ENCODE measurements around the gene ABTB1. TPM values are rescaled to one million over a fixed set of nuclear protein-coding genes. Genes with fewer than 3 reads are reported as not detected.
A peak's percentile ranks its signal among the peaks of the same experiment; 100 is the strongest.
"Not testable (repeated sequence)": the region's sequence is repeated elsewhere in the genome, so short reads cannot be mapped to it uniquely, and the experiment has no call there.

Gene ABTB1
- total RNA-seq, 1 experiment from 2014 or later = 6.6 TPM

DNA sequence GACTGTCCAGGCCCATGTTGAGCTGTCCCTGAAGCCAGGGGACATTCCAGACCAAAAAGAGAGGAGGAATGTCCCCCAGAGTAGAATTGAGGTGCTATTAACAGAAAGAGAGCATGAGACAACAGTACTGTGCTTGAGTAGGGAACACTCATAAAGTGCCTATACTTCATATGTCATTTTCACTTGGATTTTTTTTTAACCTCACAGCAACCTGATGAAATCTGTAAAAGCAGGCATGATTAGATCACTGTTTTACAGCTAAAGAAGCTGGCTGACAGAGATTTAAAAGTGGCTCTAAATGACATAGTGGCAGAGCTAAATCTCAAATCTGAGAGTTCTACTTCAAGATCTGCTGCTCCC is 24.9 kb upstream of the ABTB1 start:
- DNase-seq (ENCODE audit: low read depth) = no peak

DNA sequence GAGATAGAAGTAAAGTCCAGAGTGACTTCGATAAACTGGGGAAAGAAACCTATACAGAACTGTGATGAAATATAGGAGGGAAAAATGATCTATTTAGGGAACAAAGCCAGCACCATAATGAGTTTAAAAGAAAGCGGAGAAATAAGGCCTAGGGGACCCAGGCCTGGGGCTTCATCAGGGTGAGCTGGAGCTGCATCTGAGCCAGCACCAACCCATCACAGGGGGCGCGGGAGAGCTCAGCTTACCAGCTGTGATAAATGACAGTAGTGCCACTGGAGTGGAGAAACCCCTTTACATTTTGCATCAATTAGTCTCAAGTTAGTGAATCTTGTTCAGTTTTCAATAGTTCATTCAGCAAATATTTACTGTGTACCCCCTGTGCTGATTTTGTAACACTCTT is 22.5 kb upstream of the ABTB1 start:
- DNase-seq (ENCODE audit: low read depth) = no peak

DNA sequence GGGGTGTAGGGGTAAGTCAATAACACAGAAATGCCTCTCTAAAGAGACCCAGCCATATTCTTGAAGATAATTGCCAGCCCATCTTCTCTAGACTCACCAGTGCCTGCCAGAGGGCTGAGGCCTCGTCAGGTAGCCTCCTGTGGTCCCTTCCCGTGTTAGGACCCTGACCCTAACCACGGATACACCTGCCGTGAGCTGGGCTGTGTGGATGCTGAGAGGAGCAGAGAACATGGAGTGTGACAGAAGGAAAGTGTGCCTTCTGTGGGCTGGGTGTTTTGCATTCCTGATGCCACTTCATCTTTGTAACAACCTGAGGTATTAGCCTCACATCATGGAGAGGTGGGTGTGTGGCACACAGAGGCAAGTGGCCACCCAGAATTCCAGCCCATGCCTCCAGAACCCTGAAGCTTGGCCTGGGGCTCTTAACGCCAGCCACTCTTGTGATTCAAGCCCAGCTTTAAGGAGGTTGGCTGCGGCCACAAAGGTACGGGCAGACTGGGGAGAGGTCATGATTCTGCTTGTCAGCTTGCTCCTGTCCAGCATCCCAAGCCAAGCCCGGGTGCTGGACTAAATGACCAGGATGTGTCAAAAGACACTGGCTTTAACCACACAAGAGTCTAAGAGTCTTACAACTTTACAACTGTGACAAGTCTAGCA is 21.1 kb upstream of the ABTB1 start:
- DNase-seq (ENCODE audit: low read depth) = no peak

DNA sequence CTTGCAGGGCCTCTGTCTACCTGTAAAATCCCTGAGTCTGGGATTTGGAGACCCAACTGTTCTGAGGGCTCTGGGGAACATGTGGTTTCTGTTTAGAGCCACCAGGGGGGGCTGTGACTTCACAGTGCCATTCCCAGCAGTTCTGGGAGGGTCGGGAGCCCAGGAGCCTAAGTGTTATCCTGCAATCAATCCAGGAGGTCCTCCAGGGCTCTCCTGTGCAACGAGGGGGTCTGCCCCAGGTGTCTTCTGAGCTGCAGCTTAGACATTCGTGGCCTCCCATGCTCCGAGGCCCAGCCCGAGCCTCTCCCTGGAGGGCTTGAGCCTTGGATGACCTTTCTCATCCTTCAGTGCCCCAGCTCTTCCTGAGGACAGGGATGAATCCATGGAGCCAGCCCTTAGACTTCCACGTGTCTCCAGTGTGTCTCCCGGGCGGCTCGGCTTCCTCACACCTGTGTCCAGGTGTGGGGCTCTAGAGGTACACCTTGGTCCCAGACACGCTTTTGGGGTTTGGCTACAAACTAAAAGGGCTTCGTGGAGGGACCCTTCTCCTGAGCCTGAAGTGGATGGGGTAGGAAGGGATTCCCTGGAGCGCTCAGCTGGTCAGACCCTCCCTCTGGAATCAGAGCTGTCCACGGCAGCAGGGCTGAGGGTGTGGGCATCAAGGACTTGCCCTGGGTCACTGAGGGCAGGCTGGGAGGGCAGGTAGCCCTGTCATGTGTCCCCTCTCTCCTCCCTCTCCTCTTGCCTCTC is 20.3 kb upstream of the ABTB1 start:
- peak; percentile 75 for DNase-seq (ENCODE audit: low read depth)

DNA sequence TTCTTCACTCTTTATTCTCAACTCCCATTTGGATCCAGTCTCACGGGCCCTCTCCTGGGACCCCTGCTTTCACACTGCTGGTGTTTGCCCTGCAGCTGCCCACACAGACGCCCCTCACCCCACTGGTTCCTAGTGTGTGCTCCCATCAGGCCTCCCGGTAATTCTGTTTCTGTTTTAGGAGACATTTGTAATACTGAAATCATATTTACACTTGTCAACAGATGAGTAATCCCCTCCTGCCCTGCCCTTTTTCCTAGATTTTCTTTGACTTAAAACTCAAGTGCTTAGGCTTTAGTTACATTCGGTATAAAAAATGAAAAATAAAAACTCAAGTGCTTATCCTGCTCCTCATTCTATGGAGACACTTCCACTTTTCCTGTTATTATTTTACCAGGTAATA is 18.4 kb upstream of the ABTB1 start:
- no peak for DNase-seq (ENCODE audit: low read depth)

DNA sequence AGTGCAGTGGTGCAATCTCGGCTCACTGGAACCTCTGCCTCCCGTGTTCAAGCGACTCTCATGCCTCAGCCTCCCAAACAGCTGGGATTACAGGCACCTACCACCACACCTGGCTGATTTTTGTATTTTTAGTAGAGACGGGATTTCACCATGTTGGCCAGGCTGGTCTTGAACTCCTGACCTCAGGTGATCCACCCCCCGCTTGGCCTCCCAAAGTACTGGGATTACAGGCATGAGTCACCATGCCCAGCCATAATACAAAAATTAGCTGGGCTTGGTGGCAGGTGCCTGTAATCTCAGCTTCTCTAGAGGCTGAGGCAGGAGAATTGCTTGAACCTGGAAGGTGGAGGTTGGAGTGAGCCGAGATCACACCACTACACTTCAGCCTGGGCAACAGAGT is 17.8 kb upstream of the ABTB1 start:
- not testable (repeated sequence) for DNase-seq (ENCODE audit: low read depth)

DNA sequence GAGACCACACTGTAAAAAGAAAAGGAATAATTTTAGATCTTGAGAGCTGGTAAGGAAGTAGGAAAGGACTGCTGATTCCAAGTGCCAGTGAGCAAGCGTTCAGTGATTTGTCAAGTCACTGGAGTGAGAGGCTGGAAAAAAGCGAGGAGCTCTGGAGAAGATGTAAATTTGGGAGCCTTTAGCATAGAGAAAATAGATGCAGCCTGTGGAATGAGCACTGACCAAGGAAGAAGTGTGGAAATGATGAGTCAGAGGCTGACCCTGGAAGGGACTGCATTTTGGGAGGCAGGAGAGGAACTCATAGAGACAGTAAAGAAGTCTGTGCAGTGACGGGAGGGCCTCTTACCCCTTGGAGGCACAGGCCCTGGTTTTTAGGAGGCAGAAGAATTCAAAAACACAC is 17.1 kb upstream of the ABTB1 start:
- DNase-seq (ENCODE audit: low read depth) = peak; percentile 48

DNA sequence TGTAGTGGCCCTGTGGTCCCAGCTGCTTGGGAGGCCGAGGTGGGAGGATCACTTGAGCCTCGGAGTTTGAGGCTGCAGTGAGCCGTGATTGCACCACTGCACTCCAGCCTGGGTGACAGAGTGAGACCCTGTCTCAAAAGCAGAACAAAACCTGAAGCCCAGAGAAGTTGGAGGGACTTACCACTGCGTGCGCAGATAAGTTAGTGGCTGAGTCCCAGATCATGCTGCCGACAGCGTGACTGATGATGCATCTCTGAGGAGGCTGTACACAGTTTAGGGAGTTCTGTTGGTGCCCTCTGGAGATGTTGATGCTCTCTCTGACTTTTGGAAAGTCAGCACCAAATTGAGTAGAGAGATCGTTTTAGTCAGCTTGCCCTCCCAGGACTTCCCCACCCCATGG is 15.8 kb upstream of the ABTB1 start:
- no peak for DNase-seq (ENCODE audit: low read depth)

DNA sequence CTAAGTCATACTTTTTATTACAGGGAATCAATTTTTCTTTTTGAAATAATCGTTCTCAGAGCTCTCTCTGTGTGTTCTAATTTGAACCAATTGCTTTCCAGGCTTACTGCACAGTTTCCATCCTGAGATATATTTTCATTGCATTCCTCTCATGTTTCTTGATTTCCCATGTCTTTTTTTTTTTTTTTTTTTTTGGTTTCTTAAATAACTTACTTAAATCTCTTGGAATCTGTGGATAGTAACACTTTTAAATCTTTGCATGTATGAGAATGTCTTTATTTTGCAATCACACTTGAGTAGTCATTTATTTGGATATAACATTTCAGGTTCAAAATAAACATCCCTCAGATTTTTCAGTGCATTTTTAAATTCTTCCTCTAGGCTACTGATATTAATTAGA is 14.5 kb upstream of the ABTB1 start:
- DNase-seq (ENCODE audit: low read depth) = no peak

DNA sequence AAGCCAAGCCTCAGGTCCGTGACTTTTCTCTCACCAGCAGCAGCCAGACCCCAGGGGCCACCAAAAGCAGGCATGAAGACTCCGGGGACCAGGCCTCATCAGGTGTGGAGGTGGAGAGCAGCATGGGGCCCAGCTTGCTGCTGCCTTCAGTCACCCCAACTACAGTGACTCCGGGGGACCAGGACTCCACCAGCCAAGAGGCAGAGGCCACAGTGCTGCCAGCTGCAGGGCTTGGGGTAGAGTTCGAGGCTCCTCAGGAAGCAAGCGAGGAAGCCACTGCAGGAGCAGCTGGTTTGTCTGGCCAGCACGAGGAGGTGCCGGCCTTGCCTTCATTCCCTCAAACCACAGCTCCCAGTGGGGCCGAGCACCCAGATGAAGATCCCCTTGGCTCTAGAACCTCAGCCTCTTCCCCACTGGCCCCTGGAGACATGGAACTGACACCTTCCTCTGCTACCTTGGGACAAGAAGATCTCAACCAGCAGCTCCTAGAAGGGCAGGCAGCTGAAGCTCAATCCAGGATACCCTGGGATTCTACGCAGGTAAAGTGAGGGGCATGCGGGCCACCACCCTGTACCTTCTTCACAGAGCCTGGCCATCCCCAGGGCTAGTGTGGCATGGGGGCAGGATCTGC is 12.0 kb upstream of the ABTB1 start:
- no peak for DNase-seq (ENCODE audit: low read depth)

DNA sequence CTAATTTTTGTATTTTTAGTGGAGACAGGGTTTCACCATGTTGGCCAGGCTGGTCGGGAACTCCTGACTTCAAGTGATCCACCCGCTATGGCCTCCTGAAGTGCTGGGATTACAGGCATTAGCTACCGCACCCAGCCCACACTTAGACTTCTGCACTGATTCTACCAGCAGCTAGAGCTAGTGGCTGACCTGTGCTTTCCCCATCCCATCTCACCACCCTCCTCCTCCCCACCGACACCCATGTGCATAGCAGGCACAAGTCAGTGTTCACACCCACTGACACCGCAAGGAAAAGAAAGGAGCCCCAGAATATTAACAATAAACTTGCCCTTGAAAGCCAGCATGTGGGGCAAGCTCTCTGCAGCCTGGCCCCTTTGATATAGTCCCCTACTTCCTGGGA is 11.2 kb upstream of the ABTB1 start:
- DNase-seq (ENCODE audit: low read depth) = no peak

DNA sequence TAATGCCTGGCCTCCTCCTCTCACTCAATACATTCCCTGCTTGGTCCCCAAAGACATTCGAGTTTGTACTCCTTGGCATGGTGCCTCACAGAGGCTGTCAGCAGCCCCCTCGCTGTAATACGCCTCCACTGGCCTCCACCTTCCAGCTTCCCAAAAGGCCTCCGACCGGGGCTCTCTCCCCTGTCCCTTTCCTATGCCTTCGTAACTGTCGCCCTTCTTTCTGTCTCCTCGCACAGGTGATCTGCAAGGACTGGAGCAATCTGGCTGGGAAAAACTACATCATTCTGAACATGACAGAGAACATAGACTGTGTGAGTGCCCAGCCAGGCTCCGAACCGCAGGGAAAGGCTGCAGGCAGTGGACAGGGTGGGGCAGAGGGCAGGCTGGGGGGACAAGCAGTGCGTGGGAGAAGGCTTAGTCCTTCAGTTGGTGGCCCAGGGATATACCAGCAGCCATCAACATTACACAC is 10.7 kb upstream of the ABTB1 start:
- no peak for DNase-seq (ENCODE audit: low read depth)

DNA sequence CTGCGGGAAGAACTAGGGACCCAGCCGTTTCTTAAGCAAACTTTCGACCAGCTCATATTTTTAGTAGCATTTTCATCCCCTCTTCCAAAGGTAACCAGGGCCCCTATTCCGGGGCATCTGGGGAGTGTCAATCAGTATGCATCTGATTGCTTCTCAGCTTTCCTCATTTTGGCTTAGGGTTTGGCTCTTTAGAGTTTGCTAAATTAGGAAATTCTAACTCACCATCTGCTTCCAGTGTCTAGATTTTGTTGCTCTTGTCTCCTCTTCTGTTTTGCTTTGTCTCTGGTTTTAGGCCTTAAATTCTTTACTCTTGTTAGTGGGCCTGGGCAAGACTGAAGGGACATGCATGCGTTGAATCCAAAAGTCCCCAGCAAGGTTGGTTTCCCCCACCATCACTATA is 9.6 kb upstream of the ABTB1 start:
- no peak for DNase-seq (ENCODE audit: low read depth)

DNA sequence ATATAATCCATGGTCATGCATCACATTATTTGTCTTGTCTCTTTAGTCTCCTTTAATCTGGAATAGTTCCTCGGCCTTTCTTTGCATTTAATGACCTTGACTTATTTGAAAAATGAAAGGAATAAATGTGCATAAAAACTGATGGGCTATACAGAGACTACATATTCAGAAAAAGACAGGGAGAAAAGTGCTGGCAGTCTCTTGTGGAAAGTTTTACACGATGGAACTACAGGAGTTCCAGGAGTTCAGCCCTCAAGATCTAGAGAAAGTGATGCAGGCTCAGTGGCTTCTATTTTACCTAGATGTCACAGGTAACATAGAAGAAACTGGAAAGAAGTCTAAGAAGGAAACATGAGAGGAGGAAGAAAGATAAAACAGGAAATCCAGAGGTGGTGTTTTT is 7.6 kb upstream of the ABTB1 start:
- DNase-seq (ENCODE audit: low read depth) = no peak

DNA sequence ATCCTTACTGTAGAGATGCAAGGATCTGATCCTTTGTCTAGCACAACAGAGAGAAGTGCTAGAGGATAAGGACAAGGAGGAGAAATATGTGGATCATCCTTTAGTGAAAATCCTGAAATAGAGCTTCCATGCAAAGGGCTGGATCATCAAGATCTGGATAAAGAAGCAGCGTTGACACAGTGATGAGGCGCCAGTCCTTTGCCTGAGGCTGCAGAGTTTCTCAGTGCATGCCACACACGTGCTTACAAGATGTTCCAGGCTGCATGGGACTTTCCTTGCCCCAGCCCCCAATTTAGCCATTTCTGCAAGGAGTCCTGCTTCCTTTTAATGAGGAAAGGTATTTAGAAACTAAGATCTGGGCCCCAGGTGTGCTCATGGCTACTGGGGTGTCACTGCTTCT is 7.2 kb upstream of the ABTB1 start:
- no peak for DNase-seq (ENCODE audit: low read depth)

DNA sequence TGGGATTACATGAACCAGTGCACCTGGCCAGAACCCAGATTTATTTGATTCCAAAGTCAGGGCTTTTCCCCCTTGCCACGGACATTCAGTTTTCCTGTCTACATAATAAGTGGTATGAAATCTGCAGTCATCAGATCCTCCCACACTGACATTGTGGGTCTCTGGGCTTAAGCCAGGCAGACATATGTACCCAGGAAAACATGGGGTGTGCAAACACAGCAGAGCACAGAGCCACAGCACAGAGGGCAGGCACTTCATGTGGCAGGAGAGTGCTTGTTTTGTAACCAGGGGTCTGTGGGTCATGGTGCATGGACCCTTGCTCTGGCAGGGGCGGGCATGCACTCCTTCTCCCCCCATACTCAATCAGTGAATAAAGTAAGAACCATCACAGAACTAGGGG is 6.1 kb upstream of the ABTB1 start:
- DNase-seq (ENCODE audit: low read depth) = no peak

DNA sequence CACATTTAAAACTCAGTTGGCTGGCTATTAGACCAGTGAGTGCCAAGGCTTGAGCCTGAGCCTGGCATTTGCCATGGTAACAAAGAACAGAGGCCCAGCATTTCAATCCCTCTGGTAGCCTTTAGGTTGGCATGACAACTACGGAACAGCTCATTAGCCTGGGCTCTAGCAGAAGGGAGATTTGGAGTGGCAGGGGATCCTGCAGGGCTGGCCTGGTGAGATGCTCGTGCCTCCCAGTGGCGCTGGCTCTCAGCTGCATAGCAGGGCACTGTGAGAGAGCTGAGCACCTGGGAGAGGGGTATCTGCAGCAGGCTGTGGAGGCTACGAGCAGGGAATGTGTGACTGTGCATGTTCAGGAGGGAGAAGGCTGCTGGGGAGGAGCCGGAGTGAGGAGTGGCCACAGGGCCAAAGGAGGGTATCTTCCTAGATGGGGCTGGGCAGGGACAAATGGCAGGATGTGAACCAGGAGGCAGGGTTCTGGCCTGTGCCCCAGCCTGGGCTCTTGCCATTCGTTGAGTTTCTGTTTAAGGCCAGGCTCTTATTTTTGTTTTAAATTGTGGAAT is 5.6 kb upstream of the ABTB1 start:
- no peak for DNase-seq (ENCODE audit: low read depth)

DNA sequence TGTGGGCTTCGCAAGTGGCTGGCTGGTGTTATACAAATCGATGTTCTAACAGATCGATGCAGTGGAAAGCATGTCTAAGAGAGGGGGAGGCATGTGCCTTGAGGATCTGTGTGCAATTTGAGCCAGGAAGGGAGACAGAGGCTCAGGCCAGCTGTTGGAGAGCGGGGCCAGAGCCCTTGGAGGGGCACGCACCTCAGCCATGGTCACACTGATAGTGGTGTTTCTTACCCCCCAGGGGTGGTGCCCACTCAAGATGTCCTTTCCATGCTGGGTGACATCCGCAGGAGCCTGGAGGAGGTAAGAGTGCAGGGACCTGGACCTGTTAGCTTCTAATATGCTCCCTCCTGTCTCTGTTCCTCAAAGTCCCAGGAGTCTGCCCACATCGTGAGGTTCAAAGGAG is 3.8 kb upstream of the ABTB1 start:
- no peak for DNase-seq (ENCODE audit: low read depth)

DNA sequence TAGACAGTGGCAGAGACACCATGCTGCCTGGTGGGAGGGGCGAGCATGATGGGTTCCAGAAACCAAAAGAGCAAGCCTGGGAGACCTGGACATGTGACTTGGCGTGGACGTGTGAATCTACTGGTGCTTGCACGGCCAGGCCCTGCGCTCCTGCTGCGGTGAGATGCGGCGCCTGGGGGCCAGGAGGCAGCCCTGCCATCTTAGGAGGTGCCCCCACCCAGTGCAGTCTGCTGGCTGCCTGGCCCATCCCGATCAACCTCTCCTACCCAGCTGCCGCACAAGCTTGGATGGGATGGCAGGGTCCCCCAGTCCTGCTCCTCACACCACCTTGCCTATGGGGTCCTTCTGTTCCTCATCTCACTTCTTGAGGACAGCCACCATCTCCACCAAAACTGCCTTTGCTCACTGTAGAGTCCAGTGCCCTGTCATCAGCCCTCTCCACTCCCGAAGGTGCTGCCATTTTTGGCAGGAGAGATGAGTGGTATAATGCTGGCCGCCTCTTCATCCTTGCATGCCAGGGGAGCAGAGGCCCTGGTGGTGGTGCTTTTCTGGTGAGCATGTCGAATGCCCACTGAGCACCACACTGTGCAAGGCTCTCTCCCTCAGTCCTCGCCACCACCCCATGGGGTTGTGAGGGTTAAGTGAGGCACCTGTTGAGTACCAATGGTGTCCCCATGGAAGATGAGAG is 3.1 kb upstream of the ABTB1 start:
- no peak for DNase-seq (ENCODE audit: low read depth)

DNA sequence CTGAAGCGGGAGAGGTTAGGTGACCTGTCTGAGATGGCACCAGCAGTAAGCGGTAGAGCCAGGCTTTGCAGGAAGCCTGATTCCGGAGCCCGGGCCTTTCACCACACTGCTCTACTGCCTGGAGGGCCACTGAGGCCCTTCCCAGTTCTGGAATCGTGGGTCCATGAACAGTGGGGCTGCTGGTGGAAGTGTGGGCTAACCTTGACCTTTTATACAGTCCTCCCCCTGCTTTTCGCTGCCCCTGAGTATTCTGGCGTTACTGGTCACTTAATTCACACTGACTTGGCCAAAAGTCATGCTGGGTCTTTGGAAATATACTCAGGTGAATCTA is 2.6 kb upstream of the ABTB1 start:
- no peak for DNase-seq (ENCODE audit: low read depth)

DNA sequence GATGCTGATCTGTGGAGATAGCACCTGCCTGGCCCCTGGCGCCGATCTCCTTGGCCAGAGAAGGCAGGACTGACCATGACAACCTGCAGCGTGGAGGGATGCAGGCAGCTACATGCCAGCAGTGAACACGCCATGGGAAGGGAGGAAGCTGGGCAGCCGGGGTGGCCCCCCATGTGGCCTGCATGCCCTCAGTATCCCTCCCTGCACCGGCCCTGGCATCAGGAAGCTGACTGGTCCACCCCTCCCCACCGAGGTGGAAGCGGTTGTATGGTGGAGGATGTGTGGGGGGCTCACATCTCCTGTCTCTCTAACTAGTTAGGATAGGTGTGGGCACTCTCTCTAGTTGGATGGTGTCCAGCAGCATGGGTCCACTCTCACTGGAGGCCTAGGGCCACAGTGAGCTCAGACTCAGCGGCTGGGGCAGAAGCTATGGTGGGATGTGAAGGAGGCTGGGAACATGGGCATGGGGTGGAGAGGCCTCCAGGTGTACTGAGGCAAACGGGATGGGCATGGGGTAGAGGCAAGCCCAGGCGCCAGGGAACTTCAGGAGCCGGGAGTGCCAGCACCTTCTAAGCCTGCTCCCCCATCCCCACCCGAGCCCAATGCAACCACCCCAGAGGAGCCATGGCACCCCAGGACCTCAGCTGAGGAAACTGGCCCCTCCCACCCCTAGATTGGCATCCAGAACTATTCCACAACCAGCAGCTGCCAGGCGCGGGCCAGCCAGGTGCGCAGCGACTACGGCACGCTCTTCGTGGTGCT is 1.8 kb upstream of the ABTB1 start:
- DNase-seq (ENCODE audit: low read depth) = no peak
